NCI-H1694 treated with DMSO at 0.1 percent for 48 hours (cell line): ENCODE data around the gene CENPH.
"Not testable (repeated sequence)": the region's sequence is repeated elsewhere in the genome, so short reads cannot be mapped to it uniquely, and the experiment has no call there.

ENCODE experiments used
- DNase-seq: peaks from one replicate; lab custom pipeline; 2025; lab: John Stamatoyannopoulos, UW

CENPH gene

GRCh38 chr5:69250593-69250992, 61.2 kb downstream of the CENPH start:
- no peak for DNase-seq

GRCh38 chr5:69252437-69252836, 63.1 kb downstream of the CENPH start:
- no peak for DNase-seq

- not testable (repeated sequence) for DNase-seq
Observed at GRCh38 chr5:69255940-69256339, 66.6 kb downstream of the CENPH start.

GRCh38 chr5:69257577-69257976, 68.2 kb downstream of the CENPH start:
- no peak for DNase-seq
